Measurements from ENCODE around the gene SSU72. TPM values are rescaled to one million over a fixed set of nuclear protein-coding genes. Genes with fewer than 3 reads are reported as not detected.
A peak's percentile ranks its signal among the peaks of the same experiment; 100 is the strongest.

The SSU72 gene
- total RNA-seq, 1 experiment from 2014 or later: 179 TPM

GRCh38 chr1:1567891-1568291 is 6.8 kb downstream of the SSU72 start:
- Histone ChIP-seq H3K79me2 (ENCODE audit: insufficient read depth, low read length) (peaks cover 60% of the 10 kb centered on the region), H3K27ac (ENCODE audit: insufficient read length, low read depth, low read length) (peak overlapping the region; percentile 16), H2AK5ac (ENCODE audit: insufficient read length, low read length) (no peak overlapping the region), H3K27me3 (ENCODE audit: insufficient read depth, low read length) (no peaks in the 10 kb centered on the region), H3K4ac (ENCODE audit: low read depth, low read length) (no peak overlapping the region), H3K9me3 (ENCODE audit: control insufficient read depth, low read depth, low read length) (no peaks in the 10 kb centered on the region), H4K5ac (ENCODE audit: insufficient read length, low read depth, low read length) (no peak overlapping the region), H3K79me1 (ENCODE audit: insufficient read depth, low read depth, low read length, poor library complexity, severe bottlenecking) (peaks cover 9% of the 10 kb centered on the region), H3K23me2 (ENCODE audit: insufficient read length, low read depth, low read length, poor library complexity, severe bottlenecking) (no peaks in the 10 kb centered on the region), H2BK5ac (ENCODE audit: insufficient read length, low read length) (no peak overlapping the region), H2BK12ac (ENCODE audit: insufficient read length, low read depth, low read length) (no peak overlapping the region), H2AFZ (ENCODE audit: low read length) (no peak overlapping the region), H3K9ac (ENCODE audit: extremely low read depth, insufficient read length, low read length) (no peak overlapping the region), H3K56ac (ENCODE audit: insufficient read length, low read depth, low read length) (no peak overlapping the region), H2BK15ac (ENCODE audit: low read depth, low read length) (no peak overlapping the region), H4K91ac (ENCODE audit: insufficient read length, low read depth, low read length) (no peak overlapping the region), H3K4me2 (ENCODE audit: insufficient read depth, insufficient read length, low read length) (no peak overlapping the region), H2BK20ac (ENCODE audit: low read depth, low read length, poor library complexity, severe bottlenecking) (no peak overlapping the region), H3K14ac (ENCODE audit: insufficient read depth, low read length) (no peak overlapping the region), H3K18ac (ENCODE audit: insufficient read length, low read depth, low read length) (no peak overlapping the region), H3T11ph (ENCODE audit: low read length) (no peak overlapping the region), H4K8ac (replicated peaks; ENCODE audit: insufficient read length, low read depth, low read length) (no peak overlapping the region), H4K20me1 (ENCODE audit: control insufficient read depth, insufficient read depth, insufficient read length) (peaks cover 3% of the 10 kb centered on the region), H3K4me1 (ENCODE audit: insufficient read depth, low read length) (no peaks in the 10 kb centered on the region), H3K23ac (ENCODE audit: insufficient read length, low read depth, low read length) (no peak overlapping the region), H2BK120ac (ENCODE audit: low read depth, low read length, poor library complexity, severe bottlenecking) (no peak overlapping the region)
- Mint-ChIP-seq H3K9me3 (no peaks in the 10 kb centered on the region), H3K4me3 (no peak overlapping the region), H3K27me3 (ENCODE audit: low read depth) (no peaks in the 10 kb centered on the region), H3K27ac (peak overlapping the region; percentile 44 to 68 (median 63); a peak in 3 of 7 replicates), H3K36me3 (ENCODE audit: insufficient read depth in 1 of 3, low read depth in 3 of 3) (peaks cover 27 to 64% (median 55%) of the 10 kb centered on the region in 3 experiments), H3K4me1 (peaks cover 19% of the 10 kb centered on the region in 2 experiments)
- no peak for DNase-seq
- no CpG with 5 or more reads among the region's 10 CpGs for WGBS (ENCODE audit: extremely low coverage, insufficient read length, low lambda C conversion rate)
- TF ChIP-seq, protein P1, sequence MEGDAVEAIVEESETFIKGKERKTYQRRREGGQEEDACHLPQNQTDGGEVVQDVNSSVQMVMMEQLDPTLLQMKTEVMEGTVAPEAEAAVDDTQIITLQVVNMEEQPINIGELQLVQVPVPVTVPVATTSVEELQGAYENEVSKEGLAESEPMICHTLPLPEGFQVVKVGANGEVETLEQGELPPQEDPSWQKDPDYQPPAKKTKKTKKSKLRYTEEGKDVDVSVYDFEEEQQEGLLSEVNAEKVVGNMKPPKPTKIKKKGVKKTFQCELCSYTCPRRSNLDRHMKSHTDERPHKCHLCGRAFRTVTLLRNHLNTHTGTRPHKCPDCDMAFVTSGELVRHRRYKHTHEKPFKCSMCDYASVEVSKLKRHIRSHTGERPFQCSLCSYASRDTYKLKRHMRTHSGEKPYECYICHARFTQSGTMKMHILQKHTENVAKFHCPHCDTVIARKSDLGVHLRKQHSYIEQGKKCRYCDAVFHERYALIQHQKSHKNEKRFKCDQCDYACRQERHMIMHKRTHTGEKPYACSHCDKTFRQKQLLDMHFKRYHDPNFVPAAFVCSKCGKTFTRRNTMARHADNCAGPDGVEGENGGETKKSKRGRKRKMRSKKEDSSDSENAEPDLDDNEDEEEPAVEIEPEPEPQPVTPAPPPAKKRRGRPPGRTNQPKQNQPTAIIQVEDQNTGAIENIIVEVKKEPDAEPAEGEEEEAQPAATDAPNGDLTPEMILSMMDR (conservative IDR thresholded peaks at IDR 0.05): peak; percentile 15; the same call in 1 of the 3 replicates
